Transverse colon (tissue), 4 donors: Measurements from ENCODE around the gene NBL1.

ENCODE experiments used
- CTCF ChIP-seq, 5 experiments: fragments of 200-600 bp in 3 of 5; fragments of 450-650 bp in 2 of 5; sonication (generic) in 3 of 5; IDR thresholded peaks; 1 replicate in 2 of 5; 2 replicates in 3 of 5; pipeline ENCODE4 v1.5.1; 2016 to 2017; ENCODE audit warnings: antibody characterized with exemption in 5 of 5, inconsistent platforms in 3 of 5, mild to moderate bottlenecking in 2 of 5, moderate library complexity in 1 of 5
- POLR2AphosphoS5 ChIP-seq, 3 donors: sonication (generic); formaldehyde crosslinking; IDR thresholded peaks; one replicate each; pipeline ENCODE4 v1.6.1; 2016; ENCODE audit warnings: antibody characterized with exemption in 3 of 3

DNA sequence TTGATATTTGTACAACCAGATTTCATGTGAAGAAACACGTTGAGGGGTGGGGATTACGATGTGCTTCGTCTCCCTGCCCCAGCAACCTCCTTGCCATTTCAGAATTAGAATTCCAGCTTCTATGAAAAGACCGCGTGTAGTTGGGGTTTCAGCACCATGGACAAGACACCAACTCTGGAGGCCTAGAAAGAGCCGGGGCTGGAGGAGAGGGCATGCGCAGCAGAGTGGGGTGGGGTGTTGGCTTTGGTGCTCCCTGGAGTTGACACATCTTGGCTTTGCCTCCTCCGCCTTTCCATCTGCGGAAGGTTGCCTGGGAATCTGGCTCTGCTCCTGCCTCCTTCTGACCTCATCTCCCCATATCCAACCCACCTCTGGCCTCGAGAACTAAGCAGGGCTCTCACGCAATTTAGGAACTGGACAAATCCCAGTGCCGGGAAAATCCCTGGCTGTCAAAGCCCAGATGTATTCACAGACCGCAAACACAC lies 32.4 kb downstream of the NBL1 start:
- TF ChIP-seq CTCF (IDR thresholded peaks at IDR 0.05) (no peak), POLR2AphosphoS5 (IDR thresholded peaks at IDR 0.05) (no peak)
